SK-N-SH treated with all-trans-retinoic acid at 6 μM for 48 hours (cell line): ENCODE measurements around the gene SMG1.
"Not testable (repeated sequence)": the region's sequence is repeated elsewhere in the genome, so short reads cannot be mapped to it uniquely, and the experiment has no call there.

ENCODE experiments used
- ESRRG ChIP-seq: fragments of 250-450 bp; sonication (Bioruptor Pico); IDR thresholded peaks from 2 replicates; pipeline ENCODE4 v1.6.1; 2021; ENCODE audit warnings: mild to moderate bottlenecking
- GLIS3 ChIP-seq: fragments of 250-450 bp; sonication (Bioruptor Pico); IDR thresholded peaks from 2 replicates; pipeline ENCODE4 v1.5.0; 2020; ENCODE audit warnings: mild to moderate bottlenecking, moderate library complexity
- TOX ChIP-seq: fragments of 250-450 bp; sonication (Bioruptor Pico); IDR thresholded peaks from 2 replicates; pipeline ENCODE4 v1.8.0; 2021; ENCODE audit warnings: mild to moderate bottlenecking, moderate library complexity, borderline replicate concordance
- ZFP3 ChIP-seq: fragments of 250-450 bp; sonication (Bioruptor Pico); IDR thresholded peaks from 2 replicates; pipeline ENCODE4 v1.5.0; 2020; ENCODE audit warnings: mild to moderate bottlenecking, moderate library complexity
- ZFP30 ChIP-seq: fragments of 450-650 bp; formaldehyde crosslinking; IDR thresholded peaks from 2 replicates; pipeline ENCODE4 v1.5.0; 2022; ENCODE audit warnings: mild to moderate bottlenecking, moderate library complexity
- ZNF70 ChIP-seq: fragments of 450-650 bp; formaldehyde crosslinking; IDR thresholded peaks from 2 replicates; pipeline ENCODE4 v1.5.0; 2020; ENCODE audit warnings: mild to moderate bottlenecking, moderate library complexity

- TF ChIP-seq ZFP30; ESRRG (CRISPR knock-in tag); GLIS3 (CRISPR knock-in tag); ZNF70 (CRISPR knock-in tag); ZFP3 (CRISPR knock-in tag); TOX (CRISPR knock-in tag): not testable (repeated sequence)
Measured at GRCh38 chr16:18777664-18778063, 148.5 kb downstream of the SMG1 start.
